Trophoblast cell (in vitro differentiated cells and primary cell): ENCODE data around the gene BARX1.

ENCODE experiments used
- DNase-seq, 2 donors: peaks; one replicate each; pipeline ENCODE4 v3.0.0-alpha.2; 2016
- H2AFZ ChIP-seq: 2 replicates; pipeline ENCODE4 v1.6.1; 2013; ENCODE audit warnings: low read length, moderate library complexity, mild to moderate bottlenecking; ENCODE audit not compliant: insufficient read depth, poor library complexity
- H2AK5ac ChIP-seq: 2 replicates; pipeline ENCODE4 v1.6.1; 2013; ENCODE audit warnings: mild to moderate bottlenecking, low read length
- H2BK120ac ChIP-seq: 2 replicates; pipeline ENCODE4 v1.6.1; 2013; ENCODE audit warnings: low read length, mild to moderate bottlenecking, moderate library complexity; ENCODE audit not compliant: insufficient read depth, poor library complexity
- H2BK12ac ChIP-seq: 2 replicates; pipeline ENCODE4 v1.6.1; 2013; ENCODE audit warnings: mild to moderate bottlenecking, low read length, moderate library complexity
- H2BK5ac ChIP-seq: 2 replicates; pipeline ENCODE4 v1.6.1; 2013; ENCODE audit warnings: low read length, low read depth, moderate library complexity, mild to moderate bottlenecking; ENCODE audit not compliant: poor library complexity
- H3K14ac ChIP-seq: 2 replicates; pipeline ENCODE4 v1.6.1; 2013; ENCODE audit warnings: mild to moderate bottlenecking, low read length
- H3K18ac ChIP-seq: 2 replicates; pipeline ENCODE4 v1.6.1; 2013; ENCODE audit warnings: mild to moderate bottlenecking, low read length
- H3K23ac ChIP-seq: 2 replicates; pipeline ENCODE4 v1.6.1; 2013; ENCODE audit warnings: low read length
- H3K27ac ChIP-seq: 2 replicates; pipeline ENCODE4 v1.5.1; 2013; ENCODE audit warnings: low read depth, mild to moderate bottlenecking, inconsistent platforms, low read length, moderate library complexity
- H3K27me3 ChIP-seq: 2 replicates; pipeline ENCODE4 v1.6.1; 2013; ENCODE audit warnings: inconsistent platforms, mild to moderate bottlenecking, low read length, moderate library complexity; ENCODE audit not compliant: insufficient read depth
- H3K36me3 ChIP-seq, 2 experiments: 1 replicate in 1 of 2; 2 replicates in 1 of 2; pipeline ENCODE4 v1.6.1; 2013; ENCODE audit warnings: low read length in 2 of 2, mild to moderate bottlenecking in 2 of 2, moderate library complexity in 1 of 2; ENCODE audit not compliant: insufficient read depth in 2 of 2, control insufficient read depth in 1 of 2
- H3K4ac ChIP-seq: 2 replicates; pipeline ENCODE4 v1.6.1; 2013; ENCODE audit warnings: low read depth, mild to moderate bottlenecking, low read length, moderate library complexity
- H3K4me1 ChIP-seq, 2 experiments: 1 replicate in 1 of 2; 2 replicates in 1 of 2; pipeline ENCODE4 v1.6.1; 2013; ENCODE audit warnings: low read length in 2 of 2, mild to moderate bottlenecking in 2 of 2, moderate library complexity in 1 of 2; ENCODE audit not compliant: insufficient read depth in 2 of 2, control insufficient read depth in 1 of 2
- H3K4me2 ChIP-seq: 2 replicates; pipeline ENCODE4 v1.6.1; 2013; ENCODE audit warnings: inconsistent platforms, mild to moderate bottlenecking, low read length, moderate library complexity
- H3K4me3 ChIP-seq: 2 replicates; pipeline ENCODE4 v1.5.1; 2013; ENCODE audit warnings: mild to moderate bottlenecking, low read depth, low read length, inconsistent platforms
- H3K79me1 ChIP-seq: one replicate; pipeline ENCODE4 v1.6.1; 2013; ENCODE audit warnings: low read length
- H3K79me2 ChIP-seq: 2 replicates; pipeline ENCODE4 v1.6.1; 2013; ENCODE audit warnings: low read length, mild to moderate bottlenecking; ENCODE audit not compliant: control insufficient read depth, insufficient read depth, poor library complexity
- H3K9ac ChIP-seq: 2 replicates; pipeline ENCODE4 v1.6.1; 2013; ENCODE audit warnings: mild to moderate bottlenecking, low read length
- H3K9me3 ChIP-seq: 2 replicates; pipeline ENCODE4 v1.6.1; 2013; ENCODE audit warnings: low read depth, mild to moderate bottlenecking, control low read depth, inconsistent platforms, low read length; ENCODE audit not compliant: insufficient read depth
- H4K12ac ChIP-seq: 2 replicates; pipeline ENCODE4 v1.6.1; 2013; ENCODE audit warnings: low read depth, mild to moderate bottlenecking, low read length, moderate library complexity
- H4K8ac ChIP-seq: 2 replicates; pipeline ENCODE4 v1.6.1; 2013; ENCODE audit warnings: low read depth, mild to moderate bottlenecking, low read length, moderate library complexity
- H4K91ac ChIP-seq: one replicate; pipeline ENCODE4 v1.6.1; 2013; ENCODE audit warnings: low read depth, mild to moderate bottlenecking, low read length, moderate library complexity
- WGBS: extraction: QIAGEN DNeasy Blood & Tissue Kit; methylation state at CpG from one replicate; pipeline ENCODE4 v1.1.7; 2013; ENCODE audit warnings: missing lambda C conversion rate; ENCODE audit not compliant: insufficient read length, insufficient coverage; ENCODE audit errors: extremely low coverage; 5-methylcytosine and 5-hydroxymethylcytosine counted together

Gene BARX1

GRCh38 chr9:93988056-93988455, 32.9 kb upstream of the BARX1 start:
- no peak for DNase-seq
- Histone ChIP-seq H3K4ac (no peak overlapping the region), H2BK5ac (no peak overlapping the region), H3K27ac (no peak overlapping the region), H3K18ac (no peak overlapping the region), H3K9me3 (no peaks in the 10 kb centered on the region), H3K23ac (no peak overlapping the region), H4K8ac (no peak overlapping the region), H4K91ac (no peak overlapping the region), H3K4me1 (no peaks in the 10 kb centered on the region), H2BK12ac (no peak overlapping the region), H3K4me2 (no peak overlapping the region), H2BK120ac (no peak overlapping the region), H3K4me3 (no peak overlapping the region), H3K79me1 (no peaks in the 10 kb centered on the region), H2AK5ac (no peak overlapping the region), H4K12ac (no peak overlapping the region), H2AFZ (no peak overlapping the region), H3K9ac (no peak overlapping the region), H3K14ac (no peak overlapping the region), H3K79me2 (no peaks in the 10 kb centered on the region), H3K27me3 (no peaks in the 10 kb centered on the region), H3K36me3 (peaks cover 0 to 1% of the 10 kb centered on the region in 2 experiments)
- WGBS: no CpG with 5 or more reads among the region's 1 CpG

- DNase-seq: no peak
- Histone ChIP-seq H3K14ac (no peak overlapping the region), H3K4me3 (no peak overlapping the region), H3K79me2 (no peaks in the 10 kb centered on the region), H3K4me2 (no peak overlapping the region), H3K4me1 (no peaks in the 10 kb centered on the region), H3K27ac (no peak overlapping the region), H3K4ac (no peak overlapping the region), H4K12ac (no peak overlapping the region), H3K79me1 (no peaks in the 10 kb centered on the region), H2BK12ac (no peak overlapping the region), H3K9me3 (no peaks in the 10 kb centered on the region), H2BK120ac (no peak overlapping the region), H3K18ac (no peak overlapping the region), H3K9ac (no peak overlapping the region), H3K27me3 (no peaks in the 10 kb centered on the region), H2AFZ (no peak overlapping the region), H4K8ac (no peak overlapping the region), H3K23ac (no peak overlapping the region), H4K91ac (no peak overlapping the region), H2AK5ac (no peak overlapping the region), H2BK5ac (no peak overlapping the region), H3K36me3 (no peaks in the 10 kb centered on the region)
- WGBS: no CpG with 5 or more reads among the region's 2 CpGs
Measured at GRCh38 chr9:93984860-93985259, 29.7 kb upstream of the BARX1 start.

GRCh38 chr9:93983875-93984274, 28.7 kb upstream of the BARX1 start:
- Histone ChIP-seq H2AK5ac (no peak overlapping the region), H3K18ac (no peak overlapping the region), H2BK5ac (no peak overlapping the region), H3K4me2 (no peak overlapping the region), H4K8ac (no peak overlapping the region), H3K36me3 (no peaks in the 10 kb centered on the region), H3K9me3 (no peaks in the 10 kb centered on the region), H3K4me3 (no peak overlapping the region), H3K27me3 (no peaks in the 10 kb centered on the region), H3K14ac (no peak overlapping the region), H4K12ac (no peak overlapping the region), H3K4ac (no peak overlapping the region), H3K27ac (no peak overlapping the region), H3K79me1 (no peaks in the 10 kb centered on the region), H3K4me1 (no peaks in the 10 kb centered on the region), H2AFZ (no peak overlapping the region), H4K91ac (no peak overlapping the region), H2BK120ac (no peak overlapping the region), H3K23ac (no peak overlapping the region), H2BK12ac (no peak overlapping the region), H3K79me2 (no peaks in the 10 kb centered on the region), H3K9ac (no peak overlapping the region)
- no peak for DNase-seq

GRCh38 chr9:93979721-93980120, 24.6 kb upstream of the BARX1 start:
- no peak overlapping the region for H3K4ac ChIP-seq
- no peak overlapping the region for H2BK12ac ChIP-seq
- no peak overlapping the region for H4K12ac ChIP-seq
- DNase-seq: no peak
- no peak overlapping the region for H3K4me2 ChIP-seq
- no peak overlapping the region for H4K8ac ChIP-seq
- H3K27me3 ChIP-seq: no peaks in the 10 kb centered on the region
- H3K79me2 ChIP-seq: no peaks in the 10 kb centered on the region
- WGBS: no CpG with 5 or more reads among the region's 4 CpGs
- H3K79me1 ChIP-seq: no peaks in the 10 kb centered on the region
- no peak overlapping the region for H3K4me3 ChIP-seq
- H2AK5ac ChIP-seq: no peak overlapping the region
- no peaks in the 10 kb centered on the region for H3K36me3 ChIP-seq
- no peak overlapping the region for H2AFZ ChIP-seq
- no peak overlapping the region for H4K91ac ChIP-seq
- H3K9me3 ChIP-seq: no peaks in the 10 kb centered on the region
- no peak overlapping the region for H3K23ac ChIP-seq
- no peak overlapping the region for H3K27ac ChIP-seq
- H3K18ac ChIP-seq: no peak overlapping the region
- no peaks in the 10 kb centered on the region for H3K4me1 ChIP-seq
- no peak overlapping the region for H3K14ac ChIP-seq
- H2BK120ac ChIP-seq: no peak overlapping the region
- no peak overlapping the region for H3K9ac ChIP-seq
- H2BK5ac ChIP-seq: no peak overlapping the region
